Neural crest cell (in vitro differentiated cells): Measurements from ENCODE around the gene C16orf74. TPM values are rescaled to one million over a fixed set of nuclear protein-coding genes. Genes with fewer than 3 reads are reported as not detected.

Experiments used
- DNase-seq: peaks from one replicate; pipeline ENCODE4 v3.0.0; 2021; ENCODE audit warnings: low read depth, mixed read lengths, low spot score
- H3K27ac Mint-ChIP-seq: one replicate; pipeline ENCODE4 v1.8.0; 2021; ENCODE audit warnings: mild to moderate bottlenecking, mixed read lengths; ENCODE audit not compliant: unreplicated experiment
- H3K27me3 Mint-ChIP-seq: 2 replicates; pipeline ENCODE4 v1.8.0; 2021; ENCODE audit warnings: low read depth, mild to moderate bottlenecking, mixed read lengths
- H3K36me3 Mint-ChIP-seq: 2 replicates; pipeline ENCODE4 v1.8.0; 2021; ENCODE audit warnings: low read depth, mild to moderate bottlenecking, mixed read lengths
- H3K4me1 Mint-ChIP-seq: 2 replicates; pipeline ENCODE4 v1.8.0; 2021; ENCODE audit warnings: mixed read lengths
- H3K4me3 Mint-ChIP-seq: one replicate; pipeline ENCODE4 v1.8.0; 2021; ENCODE audit warnings: mild to moderate bottlenecking, mixed read lengths
- H3K9me3 Mint-ChIP-seq: 2 replicates; pipeline ENCODE4 v1.8.0; 2021; ENCODE audit warnings: mixed read lengths
- total RNA-seq: library from RNA; stranded (reverse); gene quantifications from 2 replicates; pipeline ENCODE4 v1.2.1, GENCODE V29; 2021
- TF ChIP-seq, protein P1 (sequence below): fragments of 200-600 bp; sonication (generic); conservative IDR thresholded peaks from 2 replicates; pipeline ENCODE4 v1.5.0; 2021; ENCODE audit warnings: antibody characterized with exemption, mild to moderate bottlenecking

The C16orf74 gene
- total RNA-seq, 1 donor from 2014 or later, result 1.2 TPM

GRCh38 chr16:85750146-85750826, 610 bp downstream of the C16orf74 start:
- DNase-seq, result peak; percentile 25
- TF ChIP-seq, protein P1, sequence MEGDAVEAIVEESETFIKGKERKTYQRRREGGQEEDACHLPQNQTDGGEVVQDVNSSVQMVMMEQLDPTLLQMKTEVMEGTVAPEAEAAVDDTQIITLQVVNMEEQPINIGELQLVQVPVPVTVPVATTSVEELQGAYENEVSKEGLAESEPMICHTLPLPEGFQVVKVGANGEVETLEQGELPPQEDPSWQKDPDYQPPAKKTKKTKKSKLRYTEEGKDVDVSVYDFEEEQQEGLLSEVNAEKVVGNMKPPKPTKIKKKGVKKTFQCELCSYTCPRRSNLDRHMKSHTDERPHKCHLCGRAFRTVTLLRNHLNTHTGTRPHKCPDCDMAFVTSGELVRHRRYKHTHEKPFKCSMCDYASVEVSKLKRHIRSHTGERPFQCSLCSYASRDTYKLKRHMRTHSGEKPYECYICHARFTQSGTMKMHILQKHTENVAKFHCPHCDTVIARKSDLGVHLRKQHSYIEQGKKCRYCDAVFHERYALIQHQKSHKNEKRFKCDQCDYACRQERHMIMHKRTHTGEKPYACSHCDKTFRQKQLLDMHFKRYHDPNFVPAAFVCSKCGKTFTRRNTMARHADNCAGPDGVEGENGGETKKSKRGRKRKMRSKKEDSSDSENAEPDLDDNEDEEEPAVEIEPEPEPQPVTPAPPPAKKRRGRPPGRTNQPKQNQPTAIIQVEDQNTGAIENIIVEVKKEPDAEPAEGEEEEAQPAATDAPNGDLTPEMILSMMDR, result peak; percentile 15
- no peak overlapping the region for H3K27ac Mint-ChIP-seq

GRCh38 chr16:85749771-85750145, 1.1 kb downstream of the C16orf74 start:
- Mint-ChIP-seq H3K9me3 (no peaks in the 10 kb centered on the region), H3K36me3 (no peaks in the 10 kb centered on the region), H3K4me1 (peaks cover 5% of the 10 kb centered on the region), H3K4me3 (peak overlapping the region; percentile 89), H3K27ac (no peak overlapping the region), H3K27me3 (peaks cover 60% of the 10 kb centered on the region)
- TF ChIP-seq, protein P1, result no peak
- no peak for DNase-seq

More at GRCh38 chr16:85750146-85750826, 610 bp downstream of the C16orf74 start:
- Mint-ChIP-seq H3K36me3 (no peaks in the 10 kb centered on the region), H3K4me3 (peak overlapping the region; percentile 89), H3K9me3 (no peaks in the 10 kb centered on the region), H3K4me1 (peaks cover 5% of the 10 kb centered on the region), H3K27me3 (peaks cover 58% of the 10 kb centered on the region)

GRCh38 chr16:85746460-85747215, 4.3 kb downstream of the C16orf74 start:
- no peaks in the 10 kb centered on the region for H3K9me3 Mint-ChIP-seq
- H3K4me3 Mint-ChIP-seq, result no peak overlapping the region
- TF ChIP-seq, protein P1, result no peak
- peaks cover 5% of the 10 kb centered on the region for H3K4me1 Mint-ChIP-seq
- no peak for DNase-seq
- no peaks in the 10 kb centered on the region for H3K36me3 Mint-ChIP-seq
- H3K27ac Mint-ChIP-seq, result no peak overlapping the region
- peaks cover 40% of the 10 kb centered on the region for H3K27me3 Mint-ChIP-seq

DNA sequence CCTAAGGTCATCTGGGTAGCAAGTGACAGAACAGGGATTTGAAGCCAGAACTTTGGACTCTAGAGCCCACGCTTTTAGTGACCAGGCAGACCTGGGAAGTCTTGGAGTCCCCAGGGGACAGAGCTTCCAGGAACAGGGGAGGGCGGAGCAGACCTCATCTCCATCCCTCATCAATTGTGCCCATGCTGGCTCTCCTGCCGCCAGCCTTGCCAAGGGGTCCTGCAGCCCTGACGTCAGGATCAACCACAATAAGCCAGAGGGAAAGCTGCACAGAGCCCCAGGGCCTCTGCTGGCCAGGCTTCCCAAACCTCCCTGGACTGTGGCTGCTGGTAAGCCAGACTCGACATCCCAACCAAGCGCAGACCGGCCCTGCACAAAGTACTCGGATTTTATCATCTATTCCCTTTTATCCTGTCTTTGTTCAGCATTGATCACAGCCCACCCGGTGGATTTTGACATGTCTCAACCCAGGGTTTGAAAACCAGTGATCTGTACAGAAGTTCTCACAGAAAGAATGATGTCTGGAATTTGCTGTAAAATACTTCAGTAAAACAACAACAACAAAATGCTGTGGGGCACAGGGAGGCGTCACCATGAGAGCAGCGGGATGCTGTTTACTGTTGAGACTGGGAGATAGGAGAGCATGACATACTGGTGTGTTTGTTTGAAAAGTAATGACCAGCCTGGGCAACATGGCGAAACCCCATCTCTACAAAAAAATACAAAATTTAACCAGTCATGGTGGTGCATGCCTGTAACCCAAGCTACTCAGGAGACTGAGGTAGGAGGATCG, 11.8 kb downstream of the C16orf74 start:
- Mint-ChIP-seq H3K4me1 (no peaks in the 10 kb centered on the region), H3K36me3 (no peaks in the 10 kb centered on the region), H3K27ac (no peak overlapping the region), H3K9me3 (no peaks in the 10 kb centered on the region), H3K4me3 (no peak overlapping the region), H3K27me3 (no peaks in the 10 kb centered on the region)
- TF ChIP-seq, protein P1, result no peak
- DNase-seq, result no peak

DNA sequence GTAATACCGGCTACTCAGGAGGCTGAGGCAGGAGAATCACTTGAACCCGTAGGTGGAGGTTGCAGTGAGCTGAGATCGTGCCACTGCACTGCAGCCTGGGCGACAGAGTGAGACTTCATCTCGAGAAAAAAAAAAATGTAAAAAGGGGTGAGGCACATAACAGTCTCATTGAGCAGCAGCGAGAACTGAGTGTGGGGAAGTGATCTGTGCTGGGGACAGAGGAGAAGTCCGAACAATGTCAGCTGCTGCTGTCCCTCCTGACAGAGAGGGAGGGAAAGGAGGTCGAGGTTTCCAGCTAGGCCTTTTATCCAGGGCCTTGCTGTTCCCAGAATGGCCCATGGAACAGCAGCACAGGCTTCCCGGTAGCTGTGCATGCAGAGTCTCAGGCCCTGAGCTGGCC, 14.0 kb downstream of the C16orf74 start:
- TF ChIP-seq, protein P1, result no peak
- H3K4me1 Mint-ChIP-seq, result peaks cover 5% of the 10 kb centered on the region
- DNase-seq, result no peak
- H3K27me3 Mint-ChIP-seq, result peaks cover 2% of the 10 kb centered on the region
- no peak overlapping the region for H3K4me3 Mint-ChIP-seq
- no peaks in the 10 kb centered on the region for H3K9me3 Mint-ChIP-seq
- no peaks in the 10 kb centered on the region for H3K36me3 Mint-ChIP-seq
- H3K27ac Mint-ChIP-seq, result no peak overlapping the region
